Ascending aorta (tissue), 2 donors: Measurements from ENCODE around the gene RNF151. TPM values are rescaled to one million over a fixed set of nuclear protein-coding genes. Genes with fewer than 3 reads are reported as not detected.

Experiments used
- DNase-seq, 2 donors: peaks; one replicate each; pipeline ENCODE4 v3.0.0-alpha.2; 2019; ENCODE audit warnings: low spot score in 2 of 2
- H3K27ac ChIP-seq, 2 donors: fragments of 200-600 bp; sonication (generic); one replicate each; pipeline ENCODE4 v1.5.1; 2016 to 2017; ENCODE audit warnings: mild to moderate bottlenecking in 1 of 2
- H3K27me3 ChIP-seq: fragments of 200-600 bp; sonication (generic); one replicate; pipeline ENCODE4 v1.5.1; 2017
- H3K36me3 ChIP-seq, 2 donors: fragments of 200-600 bp; sonication (generic); one replicate each; pipeline ENCODE4 v1.5.1; 2016
- H3K4me1 ChIP-seq, 2 donors: fragments of 200-600 bp; sonication (generic); one replicate each; pipeline ENCODE4 v1.5.1; 2016 to 2017; ENCODE audit warnings: mild to moderate bottlenecking in 1 of 2
- H3K4me3 ChIP-seq, 2 donors: fragments of 200-600 bp; sonication (generic); one replicate each; pipeline ENCODE4 v1.5.1; 2016 to 2017; ENCODE audit warnings: mild to moderate bottlenecking in 1 of 2
- H3K9me3 ChIP-seq, 2 donors: fragments of 200-600 bp; sonication (generic); one replicate each; pipeline ENCODE4 v1.5.1; 2016
- CTCF ChIP-seq, 3 experiments: fragments of 200-600 bp in 2 of 3; fragments of 450-650 bp in 1 of 3; sonication (generic) in 2 of 3; IDR thresholded peaks; one replicate each; pipeline ENCODE4 v1.5.1; 2016 to 2019; ENCODE audit warnings: antibody characterized with exemption in 3 of 3, mild to moderate bottlenecking in 1 of 3, moderate library complexity in 1 of 3
- intact Hi-C: fragments of 100-400 bp; cut with DNase I; formaldehyde crosslinking; loops from one replicate; pipeline ENCODE4 v1.15.1; 2023
- total RNA-seq: library from RNA; depleted of rRNA; stranded (reverse); fragments of >200 nt; gene quantifications from one replicate; pipeline ENCODE4 v1.1.0, GENCODE V29; 2016

The RNF151 gene
- total RNA-seq, 1 donor from 2014 or later = not detected

GRCh38 chr16:2016407-2016922 lies 49.8 kb downstream of the RNF151 start:
- H3K4me3 ChIP-seq = no peak overlapping the region
- DNase-seq = no peak
- intact Hi-C loops = no loop called here
- TF ChIP-seq CTCF (IDR thresholded peaks at IDR 0.05) = peak in 1 of 3 experiments; percentile 26
- H3K9me3 ChIP-seq = no peaks in the 10 kb centered on the region
- H3K27ac ChIP-seq = no peak overlapping the region
- H3K4me1 ChIP-seq = peaks cover 0 to 3% of the 10 kb centered on the region in 2 donors
- no peaks in the 10 kb centered on the region for H3K36me3 ChIP-seq
- no peaks in the 10 kb centered on the region for H3K27me3 ChIP-seq

Other genes with a start within 250 kb of the RNF151 start
- gene NME3, start 195.3 kb upstream of the RNF151 start, total RNA-seq = 326 TPM
- 25.3 TPM for gene EME2, start 194.0 kb upstream of the RNF151 start, total RNA-seq
- 170 TPM for gene MRPS34, start 193.7 kb upstream of the RNF151 start, total RNA-seq
- gene SPSB3, start 184.3 kb upstream of the RNF151 start, total RNA-seq = 159 TPM
- gene NUBP2, start 183.9 kb upstream of the RNF151 start, total RNA-seq = 182 TPM
- not detected for gene IGFALS, start 173.2 kb upstream of the RNF151 start, total RNA-seq
- gene HAGH, start 140.0 kb upstream of the RNF151 start, total RNA-seq = 177 TPM
- 233 TPM for gene FAHD1, start 139.7 kb upstream of the RNF151 start, total RNA-seq
- gene MEIOB, start 94.7 kb upstream of the RNF151 start, total RNA-seq = not detected
- not detected for gene HS3ST6, start 48.4 kb upstream of the RNF151 start, total RNA-seq
- 32.9 TPM for gene MSRB1, start 23.7 kb upstream of the RNF151 start, total RNA-seq
- not detected for gene RPL3L, start 12.2 kb upstream of the RNF151 start, total RNA-seq
- 68.2 TPM for gene NDUFB10, start 7.3 kb upstream of the RNF151 start, total RNA-seq
- gene RPS2, start 2.0 kb upstream of the RNF151 start, total RNA-seq = 2,866 TPM
- 55.7 TPM for gene TBL3, start 5.2 kb downstream of the RNF151 start, total RNA-seq
- gene NOXO1, start 14.6 kb downstream of the RNF151 start, total RNA-seq = not detected
- 2.7 TPM for gene GFER, start 17.3 kb downstream of the RNF151 start, total RNA-seq
- 0.32 TPM for gene SYNGR3, start 23.1 kb downstream of the RNF151 start, total RNA-seq
- 31.1 TPM for gene ZNF598, start 43.0 kb downstream of the RNF151 start, total RNA-seq
- not detected for gene NPW, start 52.9 kb downstream of the RNF151 start, total RNA-seq
- 123 TPM for gene NHERF2, start 60.0 kb downstream of the RNF151 start, total RNA-seq
- 59.5 TPM for gene NTHL1, start 81.0 kb downstream of the RNF151 start, total RNA-seq
- gene TSC2, start 81.1 kb downstream of the RNF151 start, total RNA-seq = 258 TPM
- 551 TPM for gene PKD1, start 169.0 kb downstream of the RNF151 start, total RNA-seq
- not detected for gene RAB26, start 181.8 kb downstream of the RNF151 start, total RNA-seq
- gene TRAF7, start 188.9 kb downstream of the RNF151 start, total RNA-seq = 39.6 TPM
- not detected for gene CASKIN1, start 229.7 kb downstream of the RNF151 start, total RNA-seq
- gene MLST8, start 238.6 kb downstream of the RNF151 start, total RNA-seq = 23.7 TPM
- gene BRICD5, start 244.0 kb downstream of the RNF151 start, total RNA-seq = 1.4 TPM
- 21.5 TPM for gene PGP, start 248.0 kb downstream of the RNF151 start, total RNA-seq